ENCODE data around the gene YIPF7.

The YIPF7 gene
- long read RNA-seq, donor 1, result 0 reads
- long read RNA-seq, donor 2, result 0 reads
- long read RNA-seq, donor 3, result 0 reads
- long read RNA-seq, donor 4, result 0 reads
- long read RNA-seq, donor 5, result 0 reads
- long read RNA-seq, donor 6, result 0 reads
- long read RNA-seq, donor 7, result 0 reads
- long read RNA-seq, donor 8, partial matches to known transcripts, result 11 of 11 reads
- long read RNA-seq, donor 8, other reads (novel, unspliced or antisense), result 0 of 11 reads

- DNase-seq, result no peak
Observed at GRCh38 chr4:44651425-44651824, at the start of gene YIPF7. YIPF7 (minus strand) TSS chr4:44651625; CDS start chr4:44650100, 1,525 bp downstream.

DNA sequence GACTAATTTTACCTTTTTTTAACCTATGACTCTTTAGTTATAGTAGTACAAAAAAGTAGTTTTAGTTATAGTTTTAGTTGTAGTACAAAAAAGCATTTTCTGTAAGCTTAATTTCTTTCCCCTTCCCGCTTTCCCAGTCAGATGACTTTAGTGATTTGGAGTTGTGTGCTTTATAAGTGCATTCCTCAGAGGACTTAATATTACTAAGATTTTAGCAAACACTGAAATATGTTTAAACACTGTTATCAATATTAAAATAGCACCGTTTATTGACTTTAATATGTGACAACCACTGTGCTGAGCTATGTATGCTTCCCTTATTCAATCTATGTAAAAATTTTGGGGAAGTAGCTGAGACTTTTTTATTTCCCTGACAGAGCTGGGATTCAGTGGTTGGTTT, 49.6 kb upstream of the YIPF7 start:
- no peak for DNase-seq

- no peak for DNase-seq
Observed at GRCh38 chr4:44700427-44700826, 49.0 kb upstream of the YIPF7 start.

DNA sequence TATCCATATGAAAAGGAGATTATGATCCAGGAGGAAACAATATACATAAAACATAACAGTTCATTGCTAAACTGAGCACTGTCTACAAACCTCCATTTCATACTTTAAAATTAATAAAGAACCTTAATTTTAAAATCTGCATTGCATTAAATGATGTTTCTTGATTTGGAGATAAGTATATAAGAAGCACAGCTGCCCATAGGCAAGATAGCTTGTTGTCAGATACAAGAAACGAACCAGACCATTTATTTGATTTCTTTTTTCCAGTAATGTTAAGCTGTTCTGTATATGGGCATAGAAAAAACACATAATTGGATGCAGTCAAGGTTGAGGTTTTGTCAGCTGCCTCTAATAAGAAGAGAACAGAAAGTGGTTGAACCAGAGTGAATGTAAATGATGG, 33.2 kb upstream of the YIPF7 start:
- DNase-seq, result no peak

DNA sequence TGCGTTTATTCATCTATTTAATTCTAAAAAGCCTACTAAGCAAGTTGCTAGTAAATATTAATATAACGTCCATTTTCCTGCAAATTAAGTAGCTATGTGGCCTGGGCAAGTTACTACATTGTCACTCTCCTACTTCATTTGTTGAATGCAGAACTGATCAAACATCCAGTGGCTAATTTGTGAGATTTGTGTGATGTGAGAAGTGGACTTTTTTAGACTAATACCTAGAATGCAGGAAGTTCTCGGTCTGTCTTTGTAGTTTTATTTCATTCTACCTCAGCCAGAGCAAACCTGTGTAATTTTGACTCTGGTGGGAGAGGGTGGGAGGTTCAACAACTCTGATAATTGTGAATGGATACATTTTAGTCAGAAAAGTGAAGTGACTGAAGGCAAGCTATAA, 27.6 kb upstream of the YIPF7 start:
- no peak for DNase-seq

DNA sequence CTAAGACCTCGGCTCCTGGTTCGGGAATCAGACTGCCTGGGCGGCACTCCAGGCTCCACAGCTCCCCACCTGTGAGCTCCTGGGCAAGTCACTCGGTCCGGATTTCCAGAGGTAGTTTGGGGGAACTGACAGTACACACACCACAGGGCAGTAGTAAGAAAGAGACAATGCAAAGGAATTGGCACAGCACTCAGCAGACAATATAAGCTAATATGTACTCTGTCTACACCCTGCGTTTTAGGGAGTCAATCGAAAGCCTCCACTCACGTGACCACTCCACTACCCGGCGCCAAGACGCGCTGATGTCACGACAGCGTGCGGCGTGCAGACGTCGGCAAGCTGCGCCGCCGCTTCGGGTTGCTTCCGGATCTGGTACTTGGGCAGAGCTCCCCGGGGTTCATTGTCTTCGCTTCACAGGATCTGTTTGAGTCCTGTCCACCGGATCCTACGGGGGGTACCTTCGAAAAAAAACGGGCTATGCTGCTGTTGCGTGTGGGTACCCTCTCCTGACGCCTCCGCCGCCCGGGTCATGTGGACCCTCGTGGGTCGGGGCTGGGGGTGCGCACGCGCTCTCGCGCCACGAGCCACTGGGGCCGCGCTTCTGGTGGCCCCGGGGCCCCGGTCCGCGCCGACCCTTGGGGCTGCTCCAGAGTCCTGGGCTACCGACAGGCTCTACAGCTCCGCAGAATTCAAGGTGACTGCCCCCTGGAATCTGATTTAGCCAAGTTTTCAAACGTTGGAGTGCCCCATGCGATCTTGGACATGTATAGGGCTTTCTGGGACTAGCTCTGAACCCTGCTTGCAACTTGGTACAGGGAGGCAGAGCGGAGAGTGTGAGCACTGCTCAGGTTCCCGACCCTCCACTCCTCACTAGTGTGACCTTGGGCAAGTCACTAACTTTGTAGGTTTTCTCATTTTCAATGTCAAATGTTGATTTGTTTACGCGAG, 26.9 kb upstream of the YIPF7 start, which contains the start of gene GUF1:
Gene GUF1, plus strand, starts transcription at position 327 of the 948 bp plus-strand sequence. Its CDS starts 203 bp downstream, at position 530.
- peak; percentile 95 for DNase-seq

GRCh38 chr4:44675366-44675765, 23.9 kb upstream of the YIPF7 start:
- no peak for DNase-seq

- no peak for DNase-seq
Observed at GRCh38 chr4:44674471-44674870, 23.0 kb upstream of the YIPF7 start.

- DNase-seq, result no peak
Observed at GRCh38 chr4:44671636-44672035, 20.2 kb upstream of the YIPF7 start.

- no peak for DNase-seq
Observed at GRCh38 chr4:44670506-44671199, 19.2 kb upstream of the YIPF7 start.

DNA sequence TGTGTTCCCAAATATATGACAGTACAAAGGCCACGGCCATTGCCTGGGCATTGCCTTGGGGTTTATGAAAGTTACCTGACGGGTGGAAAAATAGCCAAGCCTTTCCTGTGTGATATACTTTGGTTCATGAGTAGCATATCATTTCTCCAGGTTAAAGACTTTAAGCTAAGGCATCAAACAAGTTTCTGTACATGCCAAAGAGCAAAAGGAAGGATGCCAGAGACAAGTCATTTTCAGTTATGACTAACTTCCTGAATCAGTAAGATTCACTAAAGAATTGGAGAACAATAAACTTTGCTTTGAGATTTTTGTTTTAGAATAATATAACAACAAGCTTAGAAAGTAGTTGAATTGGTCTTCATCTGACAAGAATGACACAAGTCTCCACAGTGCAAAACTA, 17.1 kb upstream of the YIPF7 start:
- no peak for DNase-seq

GRCh38 chr4:44663539-44664263, 12.3 kb upstream of the YIPF7 start:
- DNase-seq, result no peak

DNA sequence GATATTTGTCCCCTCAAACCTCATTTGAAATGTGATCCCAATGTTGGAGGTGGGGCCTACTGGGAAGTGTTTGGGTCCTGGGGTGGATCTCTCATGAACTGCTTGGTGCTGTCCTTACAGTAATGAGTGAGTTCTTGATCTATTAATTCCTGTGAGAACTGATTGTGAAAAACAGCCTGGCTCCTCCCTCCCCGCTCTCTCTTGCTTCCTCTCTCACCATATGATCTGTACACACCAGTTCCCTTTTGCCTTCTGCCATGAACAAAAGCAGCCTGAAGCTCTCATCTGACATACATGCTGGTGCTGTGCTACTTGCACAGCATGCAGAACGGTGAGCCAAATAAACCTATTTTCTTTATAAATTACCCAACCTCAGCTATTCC, 11.2 kb upstream of the YIPF7 start:
- DNase-seq, result no peak

DNA sequence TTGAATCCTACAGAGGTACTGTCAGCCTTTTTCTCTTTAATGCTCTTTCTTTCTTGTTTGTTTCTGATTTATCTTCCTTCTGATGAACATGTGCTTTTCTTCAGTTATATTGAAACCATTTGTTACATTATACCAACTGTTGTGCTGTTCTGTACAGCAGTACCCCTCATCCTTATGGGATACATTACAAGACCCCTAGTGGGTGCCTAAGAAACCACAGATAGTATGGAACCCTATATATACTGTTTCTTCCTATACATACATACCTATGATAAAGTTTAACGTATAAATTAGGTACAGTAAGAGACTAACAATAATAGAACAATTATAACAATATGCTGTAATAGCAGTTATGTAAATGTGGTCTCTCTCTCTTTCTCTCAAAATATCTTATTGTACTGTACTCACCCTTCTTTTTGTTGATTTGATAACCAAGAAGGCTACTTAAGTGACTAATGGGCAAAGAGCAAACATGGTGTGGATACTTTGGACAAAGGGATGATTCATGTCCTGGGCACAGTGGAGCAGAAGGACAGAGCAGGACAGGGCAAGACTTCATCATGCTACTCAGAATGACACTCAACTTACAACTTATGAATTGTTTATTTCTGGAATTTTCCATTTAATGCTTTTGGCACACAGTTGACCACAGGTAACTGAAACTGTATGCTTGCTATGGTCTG, 10.7 kb upstream of the YIPF7 start:
- no peak for DNase-seq

GRCh38 chr4:44660396-44660795, 9.0 kb upstream of the YIPF7 start:
- DNase-seq, result no peak

GRCh38 chr4:44652002-44652401, 577 bp upstream of the YIPF7 start:
- no peak for DNase-seq

DNA sequence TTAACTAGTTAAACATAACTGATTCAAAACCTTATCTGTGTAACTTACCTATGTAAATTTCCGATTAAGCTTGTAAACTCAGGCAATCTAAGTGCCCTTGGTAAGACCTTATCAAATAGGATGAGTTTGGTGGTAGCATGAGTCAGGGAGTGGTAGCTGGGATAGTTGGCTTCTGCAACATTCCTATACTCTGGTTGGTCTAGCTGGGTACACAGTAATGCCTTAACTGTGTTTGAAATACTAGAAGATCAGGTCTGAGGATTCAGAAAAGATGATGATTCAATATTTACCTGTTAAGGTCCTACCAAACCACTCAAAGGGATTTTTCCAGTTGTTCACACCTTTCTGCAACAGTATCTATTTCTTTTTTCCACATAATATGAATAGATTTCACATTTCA, 5.3 kb downstream of the YIPF7 start:
- DNase-seq, result no peak

DNA sequence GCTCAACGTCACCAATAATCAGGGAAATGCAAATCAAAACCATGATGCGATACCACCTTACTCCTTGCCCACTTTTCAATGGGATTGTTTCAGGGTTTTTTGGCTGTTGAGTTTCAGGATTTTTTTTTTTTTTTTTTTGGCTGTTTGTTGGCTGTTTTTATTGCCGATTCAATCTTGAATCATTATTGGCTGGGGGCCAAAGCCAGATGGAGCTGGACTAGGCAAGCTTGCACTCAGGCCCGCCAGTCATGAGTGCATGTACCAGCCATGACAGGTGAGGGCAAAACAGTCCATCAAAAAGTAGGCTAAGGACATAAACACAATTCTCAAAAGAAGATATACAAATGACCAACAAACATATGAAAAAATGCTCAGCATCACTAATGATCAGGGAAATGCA, 13.3 kb downstream of the YIPF7 start:
- no peak for DNase-seq

GRCh38 chr4:44632733-44633132, 18.7 kb downstream of the YIPF7 start:
- DNase-seq, result no peak

DNA sequence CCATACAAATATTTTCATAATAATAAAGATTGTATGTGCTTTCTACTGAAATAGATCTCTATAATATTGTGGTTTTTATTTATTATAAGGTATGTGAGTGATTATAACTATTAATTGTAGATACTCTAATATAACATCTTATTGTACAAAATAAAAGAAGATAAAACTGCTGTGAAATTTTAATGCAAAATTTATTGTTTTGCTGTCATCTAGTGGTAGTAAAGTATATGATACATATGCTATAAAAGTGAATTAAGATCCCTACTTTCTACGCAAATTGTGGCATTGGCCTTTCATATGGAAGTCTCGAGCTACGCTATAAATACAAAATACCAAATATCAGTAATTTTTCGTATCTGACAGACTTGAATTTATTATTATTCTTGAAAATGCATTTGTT, 19.3 kb downstream of the YIPF7 start:
- DNase-seq, result no peak

- peak; percentile 12 for DNase-seq
Observed at GRCh38 chr4:44629280-44629866, 22.1 kb downstream of the YIPF7 start.
